Panc1 (cell line): ENCODE measurements around the gene TIGD3.

Source experiments
- POLR2AphosphoS5 ChIP-seq: IDR thresholded peaks from 2 replicates; pipeline ENCODE4 v1.6.1; 2012; ENCODE audit warnings: mild to moderate bottlenecking, low read depth, low read length, moderate library complexity
- TCF7L2 ChIP-seq: IDR thresholded peaks from 2 replicates; pipeline ENCODE4 v1.6.1; 2011; ENCODE audit warnings: mild to moderate bottlenecking, low read depth, low read length, inconsistent platforms
- TF ChIP-seq, protein P1 (sequence below): fragments of 450-650 bp; IDR thresholded peaks from 2 replicates; pipeline ENCODE4 v1.5.1; 2017; ENCODE audit warnings: mild to moderate bottlenecking

DNA sequence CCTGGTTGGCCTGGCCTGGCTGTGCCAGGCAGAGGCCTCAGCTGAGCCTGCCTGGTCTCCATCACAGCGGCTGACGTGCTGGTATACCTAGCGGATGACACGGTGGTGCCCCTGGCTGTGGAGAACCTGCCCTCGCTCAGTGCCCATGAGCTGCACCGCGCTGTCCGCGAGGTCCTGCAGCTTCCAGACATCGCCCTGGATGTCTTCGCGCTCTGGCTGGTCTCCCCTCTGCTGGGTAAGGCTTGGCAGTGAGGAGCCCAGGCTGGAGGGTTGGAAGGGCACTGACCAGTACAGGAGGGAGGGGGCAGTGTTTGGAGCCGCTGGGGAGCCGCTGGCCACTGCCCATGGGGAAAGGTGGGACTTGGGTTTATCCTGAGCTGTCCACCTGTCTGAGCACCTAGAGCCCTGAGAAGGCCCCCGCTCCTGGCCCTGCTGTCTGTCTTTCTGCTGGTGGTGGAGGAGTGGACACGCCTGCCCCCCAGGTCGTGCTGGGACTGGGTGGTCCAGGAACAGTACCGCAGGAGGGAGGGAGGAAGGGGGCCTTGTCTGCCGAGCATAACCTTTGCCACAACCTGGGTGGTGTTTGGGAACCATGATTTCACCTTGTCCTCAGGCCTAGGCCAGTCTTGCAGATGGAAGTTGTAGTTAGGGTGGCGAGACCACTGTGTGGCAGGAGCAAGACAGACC lies 34.9 kb downstream of the TIGD3 start:
- TF ChIP-seq TCF7L2: peak; percentile 26; the same call in 1 of the 2 replicates
- TF ChIP-seq, protein P1, sequence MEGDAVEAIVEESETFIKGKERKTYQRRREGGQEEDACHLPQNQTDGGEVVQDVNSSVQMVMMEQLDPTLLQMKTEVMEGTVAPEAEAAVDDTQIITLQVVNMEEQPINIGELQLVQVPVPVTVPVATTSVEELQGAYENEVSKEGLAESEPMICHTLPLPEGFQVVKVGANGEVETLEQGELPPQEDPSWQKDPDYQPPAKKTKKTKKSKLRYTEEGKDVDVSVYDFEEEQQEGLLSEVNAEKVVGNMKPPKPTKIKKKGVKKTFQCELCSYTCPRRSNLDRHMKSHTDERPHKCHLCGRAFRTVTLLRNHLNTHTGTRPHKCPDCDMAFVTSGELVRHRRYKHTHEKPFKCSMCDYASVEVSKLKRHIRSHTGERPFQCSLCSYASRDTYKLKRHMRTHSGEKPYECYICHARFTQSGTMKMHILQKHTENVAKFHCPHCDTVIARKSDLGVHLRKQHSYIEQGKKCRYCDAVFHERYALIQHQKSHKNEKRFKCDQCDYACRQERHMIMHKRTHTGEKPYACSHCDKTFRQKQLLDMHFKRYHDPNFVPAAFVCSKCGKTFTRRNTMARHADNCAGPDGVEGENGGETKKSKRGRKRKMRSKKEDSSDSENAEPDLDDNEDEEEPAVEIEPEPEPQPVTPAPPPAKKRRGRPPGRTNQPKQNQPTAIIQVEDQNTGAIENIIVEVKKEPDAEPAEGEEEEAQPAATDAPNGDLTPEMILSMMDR: no peak
- no peak for TF ChIP-seq POLR2AphosphoS5
